Neural progenitor cell (in vitro differentiated cells): ENCODE data around the gene SPRR2F. TPM values are rescaled to one million over a fixed set of nuclear protein-coding genes. Genes with fewer than 3 reads are reported as not detected.

Experiments used
- DNase-seq: peaks from one replicate; pipeline ENCODE4 v3.0.0-alpha.2; 2016; ENCODE audit warnings: low spot score
- H2AFZ ChIP-seq: fragments of 200-600 bp; sonication (generic); replicated peaks from 2 replicates; pipeline ENCODE4 v1.6.1; 2016; ENCODE audit warnings: antibody characterized with exemption
- H3F3A ChIP-seq: fragments of 200-600 bp; sonication (generic); 2 replicates; pipeline ENCODE4 v1.6.1; 2016; ENCODE audit warnings: antibody characterized with exemption, low read depth
- H3K27ac ChIP-seq: fragments of 200-600 bp; sonication (generic); 2 replicates; pipeline ENCODE4 v1.5.1; 2016; ENCODE audit warnings: mild to moderate bottlenecking
- H3K27me3 ChIP-seq: fragments of 200-600 bp; sonication (generic); 2 replicates; pipeline ENCODE4 v1.6.1; 2016; ENCODE audit warnings: mild to moderate bottlenecking, moderate library complexity
- H3K36me3 ChIP-seq: fragments of 200-600 bp; sonication (generic); 2 replicates; pipeline ENCODE4 v1.5.1; 2016
- H3K4me1 ChIP-seq: fragments of 200-600 bp; sonication (generic); 2 replicates; pipeline ENCODE4 v1.6.1; 2016; ENCODE audit warnings: mixed run types
- H3K4me2 ChIP-seq: fragments of 200-600 bp; sonication (generic); 2 replicates; pipeline ENCODE4 v1.6.1; 2016
- H3K4me3 ChIP-seq: fragments of 200-600 bp; sonication (generic); 2 replicates; pipeline ENCODE4 v1.5.1; 2016
- H3K79me2 ChIP-seq: fragments of 200-600 bp; sonication (generic); 2 replicates; pipeline ENCODE4 v1.6.1; 2016; ENCODE audit warnings: low read depth
- H3K9ac ChIP-seq: fragments of 200-600 bp; sonication (generic); 2 replicates; pipeline ENCODE4 v1.6.1; 2016
- H3K9me3 ChIP-seq: fragments of 200-600 bp; sonication (generic); 2 replicates; pipeline ENCODE4 v1.5.1; 2016; ENCODE audit warnings: low read depth
- H4K20me1 ChIP-seq: fragments of 200-600 bp; sonication (generic); 2 replicates; pipeline ENCODE4 v1.6.1; 2016; ENCODE audit warnings: low read depth
- H3K27ac Mint-ChIP-seq: 3 replicates; pipeline ENCODE4 v1.8.0; 2021; ENCODE audit warnings: mixed read lengths
- H3K27me3 Mint-ChIP-seq: 2 replicates; pipeline ENCODE4 v1.8.0; 2022; ENCODE audit warnings: low read depth, mild to moderate bottlenecking, inconsistent platforms, moderate library complexity, mixed read lengths; ENCODE audit not compliant: insufficient read depth
- H3K36me3 Mint-ChIP-seq: 3 replicates; pipeline ENCODE4 v1.8.0; 2021; ENCODE audit warnings: mixed read lengths
- H3K4me1 Mint-ChIP-seq: 3 replicates; pipeline ENCODE4 v1.8.0; 2021; ENCODE audit warnings: mixed read lengths
- H3K4me3 Mint-ChIP-seq: 3 replicates; pipeline ENCODE4 v1.8.0; 2021; ENCODE audit warnings: mild to moderate bottlenecking, moderate library complexity, mixed read lengths
- H3K9me3 Mint-ChIP-seq: 3 replicates; pipeline ENCODE4 v1.8.0; 2020; ENCODE audit warnings: mixed read lengths
- EZH2 ChIP-seq: fragments of 200-600 bp; sonication (generic); IDR thresholded peaks from 2 replicates; pipeline ENCODE4 v1.6.1; 2017; ENCODE audit warnings: antibody characterized with exemption, mild to moderate bottlenecking, moderate library complexity
- EZH2phosphoT487 ChIP-seq: fragments of 200-600 bp; sonication (generic); IDR thresholded peaks from 2 replicates; pipeline ENCODE4 v1.6.1; 2017; ENCODE audit warnings: antibody characterized with exemption
- total RNA-seq: library from RNA; depleted of rRNA; stranded (reverse); fragments of >200 nt; gene quantifications from 2 replicates; pipeline ENCODE4 v1.2.3, GENCODE V29; 2015; ENCODE audit warnings: low replicate concordance
- TF ChIP-seq, protein P1 (sequence below): fragments of 200-600 bp; sonication (generic); IDR thresholded peaks from 2 replicates; pipeline ENCODE4 v1.5.1; 2017; ENCODE audit warnings: antibody characterized with exemption, mild to moderate bottlenecking

Gene SPRR2F, protein sequence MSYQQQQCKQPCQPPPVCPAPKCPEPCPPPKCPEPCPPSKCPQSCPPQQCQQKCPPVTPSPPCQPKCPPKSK
- not detected in 2 replicates for total RNA-seq

DNA sequence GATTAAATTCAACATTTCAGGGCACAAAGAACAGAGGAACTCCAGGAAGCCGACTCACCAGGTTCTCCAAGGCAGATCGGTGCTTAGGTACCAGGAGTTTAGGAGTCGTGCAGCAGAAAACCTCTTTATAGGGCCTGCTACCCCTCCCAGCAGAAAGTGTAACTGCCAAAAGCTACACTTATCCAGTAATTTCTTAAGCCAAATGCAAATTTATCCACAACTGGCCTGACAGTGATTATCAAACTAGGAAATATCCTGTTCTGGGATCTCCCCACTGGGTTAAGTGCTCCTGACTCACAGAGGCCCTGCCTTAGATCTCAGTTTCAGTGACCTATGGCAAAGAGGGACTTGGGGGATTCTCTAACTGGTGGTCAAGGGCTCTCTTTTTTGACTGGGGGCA lies at the start of gene SPRR2F:
Gene SPRR2F, minus strand, starts transcription at position 101 of the 400 bp plus-strand sequence. CDS start 783 bp downstream, outside the sequence.
- H3K36me3 Mint-ChIP-seq: no peaks in the 10 kb centered on the region
- no peak for TF ChIP-seq EZH2phosphoT487
- no peak for TF ChIP-seq EZH2
- TF ChIP-seq, protein P1, sequence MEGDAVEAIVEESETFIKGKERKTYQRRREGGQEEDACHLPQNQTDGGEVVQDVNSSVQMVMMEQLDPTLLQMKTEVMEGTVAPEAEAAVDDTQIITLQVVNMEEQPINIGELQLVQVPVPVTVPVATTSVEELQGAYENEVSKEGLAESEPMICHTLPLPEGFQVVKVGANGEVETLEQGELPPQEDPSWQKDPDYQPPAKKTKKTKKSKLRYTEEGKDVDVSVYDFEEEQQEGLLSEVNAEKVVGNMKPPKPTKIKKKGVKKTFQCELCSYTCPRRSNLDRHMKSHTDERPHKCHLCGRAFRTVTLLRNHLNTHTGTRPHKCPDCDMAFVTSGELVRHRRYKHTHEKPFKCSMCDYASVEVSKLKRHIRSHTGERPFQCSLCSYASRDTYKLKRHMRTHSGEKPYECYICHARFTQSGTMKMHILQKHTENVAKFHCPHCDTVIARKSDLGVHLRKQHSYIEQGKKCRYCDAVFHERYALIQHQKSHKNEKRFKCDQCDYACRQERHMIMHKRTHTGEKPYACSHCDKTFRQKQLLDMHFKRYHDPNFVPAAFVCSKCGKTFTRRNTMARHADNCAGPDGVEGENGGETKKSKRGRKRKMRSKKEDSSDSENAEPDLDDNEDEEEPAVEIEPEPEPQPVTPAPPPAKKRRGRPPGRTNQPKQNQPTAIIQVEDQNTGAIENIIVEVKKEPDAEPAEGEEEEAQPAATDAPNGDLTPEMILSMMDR: no peak

DNA sequence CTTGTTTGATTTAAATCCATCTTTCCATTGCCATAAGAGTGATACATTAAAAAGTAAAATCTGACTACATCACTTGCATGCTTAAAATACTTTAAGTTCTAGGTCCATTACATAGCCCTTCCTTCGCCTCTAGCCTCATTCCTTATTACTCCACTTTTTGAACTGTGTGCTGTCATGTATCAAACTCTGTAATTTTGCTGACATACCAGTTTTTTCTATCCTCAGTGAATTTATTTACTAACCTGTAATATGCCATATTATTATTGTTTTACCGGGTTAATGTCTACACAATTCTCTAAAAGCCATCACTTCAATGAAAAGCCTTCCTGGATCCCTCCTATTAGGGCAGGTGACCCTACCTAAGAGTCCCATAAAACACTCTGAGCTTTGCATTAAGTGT lies 42.2 kb upstream of the SPRR2F start:
- no peak overlapping the region for H3K27ac Mint-ChIP-seq
- Histone ChIP-seq H2AFZ (no peak overlapping the region), H3K4me3 (no peak overlapping the region), H3K9ac (no peak overlapping the region), H3K9me3 (peaks cover 7% of the 10 kb centered on the region), H4K20me1 (no peaks in the 10 kb centered on the region), H3K4me2 (no peak overlapping the region), H3K79me2 (no peaks in the 10 kb centered on the region), H3K36me3 (no peaks in the 10 kb centered on the region), H3F3A (no peaks in the 10 kb centered on the region), H3K27me3 (no peaks in the 10 kb centered on the region), H3K27ac (no peak overlapping the region), H3K4me1 (no peaks in the 10 kb centered on the region)
- no peak for TF ChIP-seq EZH2
- TF ChIP-seq EZH2phosphoT487: no peak
- TF ChIP-seq, protein P1: no peak
- H3K4me1 Mint-ChIP-seq: no peaks in the 10 kb centered on the region
- H3K27me3 Mint-ChIP-seq: no peaks in the 10 kb centered on the region
- no peak overlapping the region for H3K4me3 Mint-ChIP-seq
- H3K9me3 Mint-ChIP-seq: peaks cover 7% of the 10 kb centered on the region
- no peak for DNase-seq
- H3K36me3 Mint-ChIP-seq: no peaks in the 10 kb centered on the region

More for the DNA sequence above, at the start of gene SPRR2F:
- Mint-ChIP-seq H3K27me3 (no peaks in the 10 kb centered on the region), H3K27ac (no peak within 1 kb of the TSS), H3K9me3 (peaks cover 2% of the 10 kb centered on the region), H3K4me3 (no peak within 1 kb of the TSS), H3K4me1 (no peaks in the 10 kb centered on the region)
- Histone ChIP-seq H3K9ac (no peak within 1 kb of the TSS), H3K4me1 (no peaks in the 10 kb centered on the region), H4K20me1 (no peaks in the 10 kb centered on the region), H3K27ac (no peak within 1 kb of the TSS), H3K4me2 (no peak within 1 kb of the TSS), H2AFZ (no peak within 1 kb of the TSS), H3F3A (no peaks in the 10 kb centered on the region), H3K4me3 (no peak within 1 kb of the TSS), H3K36me3 (no peaks in the 10 kb centered on the region), H3K79me2 (no peaks in the 10 kb centered on the region), H3K9me3 (peaks cover 4% of the 10 kb centered on the region), H3K27me3 (no peaks in the 10 kb centered on the region)
- DNase-seq: no peak

DNA sequence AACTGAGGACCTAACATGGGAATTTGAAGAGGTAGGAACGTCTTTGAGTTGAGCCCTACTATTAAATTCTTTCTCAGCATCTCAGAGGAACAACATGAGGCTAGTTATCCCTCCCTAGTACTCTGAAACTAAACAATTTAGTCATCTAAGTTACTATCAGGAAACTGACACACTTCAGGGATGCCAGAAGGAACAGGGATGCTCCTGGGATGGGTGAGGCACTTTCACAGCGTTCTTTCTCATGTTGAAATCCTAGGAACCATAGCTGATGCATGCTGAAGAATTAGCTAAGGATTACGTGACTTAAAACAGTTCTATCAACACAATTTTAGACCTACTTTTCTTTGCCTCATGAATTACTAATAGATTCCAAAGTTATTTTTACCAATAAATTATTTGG lies 39.2 kb upstream of the SPRR2F start:
- Histone ChIP-seq H3K9ac (no peak overlapping the region), H3K27me3 (no peaks in the 10 kb centered on the region), H3K4me2 (no peak overlapping the region), H3K4me3 (no peak overlapping the region), H3K4me1 (no peaks in the 10 kb centered on the region), H3F3A (no peaks in the 10 kb centered on the region), H4K20me1 (no peaks in the 10 kb centered on the region), H3K79me2 (no peaks in the 10 kb centered on the region), H3K9me3 (peaks cover 7% of the 10 kb centered on the region), H3K36me3 (no peaks in the 10 kb centered on the region), H2AFZ (no peak overlapping the region), H3K27ac (no peak overlapping the region)
- H3K27me3 Mint-ChIP-seq: peaks cover 3% of the 10 kb centered on the region
- no peaks in the 10 kb centered on the region for H3K9me3 Mint-ChIP-seq
- H3K4me3 Mint-ChIP-seq: no peak overlapping the region
- no peak for DNase-seq
- H3K36me3 Mint-ChIP-seq: no peaks in the 10 kb centered on the region
- H3K27ac Mint-ChIP-seq: no peak overlapping the region
- TF ChIP-seq, protein P1: no peak
- no peak for TF ChIP-seq EZH2phosphoT487
- no peak for TF ChIP-seq EZH2
- no peaks in the 10 kb centered on the region for H3K4me1 Mint-ChIP-seq
